Measurements from ENCODE around the gene PKD1.

DNA sequence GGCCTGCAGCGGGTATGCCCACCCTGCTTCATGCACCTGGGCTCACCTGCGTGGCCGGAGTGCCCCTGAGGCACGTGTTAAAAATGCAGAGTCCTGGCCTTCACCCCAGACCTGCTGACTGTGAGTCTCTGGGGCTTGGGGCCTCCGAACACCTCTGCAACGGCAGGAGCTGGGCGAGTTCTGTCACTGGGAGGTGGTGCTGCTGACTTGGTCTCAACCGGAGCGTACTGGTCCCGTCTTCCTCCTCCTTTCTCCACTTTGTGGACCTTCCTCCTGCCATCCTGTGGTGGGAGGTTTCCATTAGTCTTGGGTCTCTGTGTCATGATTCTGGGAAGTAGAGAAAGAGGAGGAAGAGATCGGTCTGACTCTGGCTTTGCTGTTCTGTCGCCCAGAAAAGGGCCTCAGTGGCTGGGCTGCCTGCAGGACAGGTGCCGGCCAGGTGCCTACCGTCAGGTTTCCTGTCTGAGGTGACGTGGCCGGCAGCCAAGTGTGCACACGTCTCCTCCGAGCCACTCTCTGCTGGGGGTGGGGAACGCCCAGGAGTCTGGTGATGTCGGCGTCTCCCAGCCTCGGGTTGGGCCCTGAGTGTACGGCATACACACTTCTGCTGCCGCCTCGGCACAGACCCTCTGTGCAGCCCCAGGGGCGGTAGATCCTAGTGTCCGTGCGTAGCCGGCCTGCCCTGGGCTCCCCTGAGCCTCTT lies 81.0 kb downstream of the PKD1 start:
- TF ChIP-seq, protein P1, sequence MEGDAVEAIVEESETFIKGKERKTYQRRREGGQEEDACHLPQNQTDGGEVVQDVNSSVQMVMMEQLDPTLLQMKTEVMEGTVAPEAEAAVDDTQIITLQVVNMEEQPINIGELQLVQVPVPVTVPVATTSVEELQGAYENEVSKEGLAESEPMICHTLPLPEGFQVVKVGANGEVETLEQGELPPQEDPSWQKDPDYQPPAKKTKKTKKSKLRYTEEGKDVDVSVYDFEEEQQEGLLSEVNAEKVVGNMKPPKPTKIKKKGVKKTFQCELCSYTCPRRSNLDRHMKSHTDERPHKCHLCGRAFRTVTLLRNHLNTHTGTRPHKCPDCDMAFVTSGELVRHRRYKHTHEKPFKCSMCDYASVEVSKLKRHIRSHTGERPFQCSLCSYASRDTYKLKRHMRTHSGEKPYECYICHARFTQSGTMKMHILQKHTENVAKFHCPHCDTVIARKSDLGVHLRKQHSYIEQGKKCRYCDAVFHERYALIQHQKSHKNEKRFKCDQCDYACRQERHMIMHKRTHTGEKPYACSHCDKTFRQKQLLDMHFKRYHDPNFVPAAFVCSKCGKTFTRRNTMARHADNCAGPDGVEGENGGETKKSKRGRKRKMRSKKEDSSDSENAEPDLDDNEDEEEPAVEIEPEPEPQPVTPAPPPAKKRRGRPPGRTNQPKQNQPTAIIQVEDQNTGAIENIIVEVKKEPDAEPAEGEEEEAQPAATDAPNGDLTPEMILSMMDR (IDR thresholded peaks at IDR 0.05), result no peak
- TF ChIP-seq POLR2A (IDR thresholded peaks at IDR 0.05), result no peak
